K562 (cell line): ENCODE data around the gene CMTM5. TPM values are rescaled to one million over a fixed set of nuclear protein-coding genes. Genes with fewer than 3 reads are reported as not detected.

Source experiments
- ARID1B ChIP-seq: fragments of 450-650 bp; IDR thresholded peaks from 2 replicates; pipeline ENCODE4 v1.6.1; 2016; ENCODE audit warnings: antibody characterized with exemption, mild to moderate bottlenecking, inconsistent platforms
- ARID2 ChIP-seq: fragments of 450-650 bp; IDR thresholded peaks from 2 replicates; pipeline ENCODE4 v1.6.1; 2017; ENCODE audit warnings: antibody characterized with exemption, mild to moderate bottlenecking
- BCLAF1 ChIP-seq, 2 experiments: fragments of 450-650 bp in 1 of 2; IDR thresholded peaks; 2 replicates each; pipeline ENCODE4 v1.6.1; 2011 to 2017; ENCODE audit warnings: low read depth in 2 of 2, antibody characterized with exemption in 1 of 2, borderline replicate concordance in 1 of 2, low read length in 1 of 2, mild to moderate bottlenecking in 1 of 2, mixed read lengths in 1 of 2; ENCODE audit not compliant: control insufficient read depth in 1 of 2
- BCOR ChIP-seq: fragments of 450-650 bp; IDR thresholded peaks from 2 replicates; pipeline ENCODE4 v1.6.1; 2016
- EZH2 ChIP-seq: IDR thresholded peaks from 2 replicates; pipeline ENCODE4 v1.6.1; 2012; ENCODE audit warnings: low read depth, mild to moderate bottlenecking, inconsistent platforms, low read length, borderline replicate concordance
- L3MBTL2 ChIP-seq: fragments of 450-650 bp; IDR thresholded peaks from 2 replicates; pipeline ENCODE4 v1.6.1; 2016; ENCODE audit warnings: mild to moderate bottlenecking, moderate library complexity
- MXI1 ChIP-seq: IDR thresholded peaks from 2 replicates; pipeline ENCODE4 v1.6.1; 2011; ENCODE audit warnings: low read depth, mild to moderate bottlenecking, improper control_type of control experiment, low read length
- MYBL2 ChIP-seq, 2 experiments: fragments of 450-650 bp in 1 of 2; sonication (generic) in 1 of 2; formaldehyde crosslinking in 1 of 2; IDR thresholded peaks; 2 replicates each; pipeline versions ENCODE4 v1.6.1 to v1.8.1; 2017 to 2022; ENCODE audit warnings: borderline replicate concordance in 1 of 2, inconsistent platforms in 1 of 2, low read depth in 1 of 2, mild to moderate bottlenecking in 1 of 2, missing genetic modification reagents in 1 of 2, moderate library complexity in 1 of 2
- TARDBP ChIP-seq: fragments of 450-650 bp; IDR thresholded peaks from 2 replicates; pipeline ENCODE4 v1.6.1; 2016
- TBP ChIP-seq: optimal IDR thresholded peaks from 2 replicates; pipeline ENCODE3; 2011; ENCODE audit warnings: low read depth, low read length, improper control_type of control experiment
- TCFL5 ChIP-seq: fragments of 250-450 bp; sonication (Bioruptor Pico); conservative IDR thresholded peaks from 2 replicates; pipeline ENCODE4 v1.6.1; 2021; ENCODE audit warnings: mild to moderate bottlenecking, moderate library complexity, matching md5 sums
- ZNF316 ChIP-seq: fragments of 450-650 bp; IDR thresholded peaks from 2 replicates; pipeline ENCODE4 v1.6.1; 2016
- ZNF324 ChIP-seq: fragments of 250-450 bp; sonication (Bioruptor Pico); IDR thresholded peaks from 2 replicates; pipeline ENCODE4 v1.4.0; 2020; ENCODE audit warnings: mild to moderate bottlenecking
- ZNF347 ChIP-seq: fragments of 450-650 bp; formaldehyde crosslinking; IDR thresholded peaks from 2 replicates; pipeline ENCODE4 v1.4.0; 2020; ENCODE audit warnings: low read depth, mild to moderate bottlenecking, moderate library complexity
- ZNF407 ChIP-seq: fragments of 450-650 bp; IDR thresholded peaks from 2 replicates; pipeline ENCODE4 v1.6.1; 2016; ENCODE audit warnings: low read depth
- ZNF830 ChIP-seq: fragments of 250-450 bp; sonication (Bioruptor Pico); IDR thresholded peaks from 2 replicates; pipeline ENCODE4 v1.5.0; 2021; ENCODE audit warnings: mild to moderate bottlenecking
- polyA plus RNA-seq, 8 experiments: library from polyadenylated mRNA; depleted of rRNA in 4 of 8; stranded (reverse) in 5 of 8; unstranded in 3 of 8; fragments of >200 nt; fragmentation: Nextera tagmentation in 2 of 8; fragmentation: Illumina TruSeq in 1 of 8; extraction: Ambion mirVana in 2 of 8; extraction: Trizol in 1 of 8; gene quantifications; 2 replicates each; pipeline versions ENCODE4 v1.2.1 to v1.2.3, GENCODE V29; 2011 to 2014; ENCODE audit warnings: inconsistent platforms in 1 of 8, missing spikeins in 1 of 8
- total RNA-seq, 7 experiments: library from RNA; depleted of rRNA in 6 of 7; stranded (reverse); fragments of >200 nt in 6 of 7; fragmentation: Illumina TruSeq in 2 of 7; extraction: Trizol in 2 of 7; gene quantifications; 2 replicates each; pipeline versions ENCODE4 v1.2.1 to v1.2.3, GENCODE V29; 2011 to 2021; ENCODE audit warnings: low replicate concordance in 1 of 7

The CMTM5 gene
- total and polyA plus RNA-seq, 9 of the 15 experiments (the other 6 are each of a cell fraction or from before 2014, with no cell fraction given), result 0.21 TPM; not detected in 8

DNA sequence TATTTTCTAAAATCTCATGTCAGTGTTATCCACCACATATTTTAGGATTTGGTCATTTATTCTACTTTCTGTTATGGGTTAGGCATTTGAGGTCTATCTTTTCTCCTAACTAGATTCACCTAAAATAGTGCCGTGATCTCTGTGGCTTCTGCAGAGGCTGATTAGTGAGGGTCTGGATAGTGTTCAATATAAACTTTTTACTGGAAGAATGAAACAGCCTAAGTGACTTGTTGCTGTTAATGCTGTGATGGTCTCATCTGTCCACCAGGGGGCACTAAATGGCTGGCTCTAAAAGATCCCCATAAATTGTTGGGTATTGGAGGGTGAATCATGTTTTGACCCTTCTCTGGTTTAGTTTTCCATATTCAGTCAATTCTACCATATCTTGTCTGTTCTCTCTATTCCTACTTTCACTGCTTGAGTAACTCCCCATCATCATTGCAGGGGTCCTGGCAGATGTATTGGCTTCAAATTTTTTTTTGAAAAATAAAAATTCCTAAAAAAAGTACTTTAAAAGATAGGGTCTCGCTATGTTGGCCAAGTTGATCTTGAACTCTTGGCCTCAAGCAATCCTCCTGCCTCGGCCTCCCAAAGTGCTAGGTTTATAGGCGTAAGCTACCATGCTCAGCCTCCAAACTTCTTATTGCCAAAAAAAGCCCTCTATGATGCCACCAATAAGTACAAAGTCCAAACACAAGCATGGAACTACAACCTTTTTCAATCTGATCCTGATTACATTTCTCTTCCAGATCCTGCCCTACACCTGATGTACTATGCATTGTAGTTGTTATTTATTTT, 48.7 kb upstream of the CMTM5 start (continued):
- TF ChIP-seq ZNF347 (CRISPR knock-in tag) (no peak), L3MBTL2 (no peak), TARDBP (no peak), ARID2 (0 out of 2 replicates have a peak, but pooled peaks have one; percentile 20), BCLAF1 (IDR thresholded peaks at IDR 0.05; ENCODE audit: borderline replicate concordance in 1 of 2, control insufficient read depth in 1 of 2, low read depth in 2 of 2, low read length in 1 of 2) (no peak), ZNF324 (no peak), ZNF316 (no peak), TCFL5 (CRISPR knock-in tag) (no peak), ZNF407 (no peak), MYBL2 (IDR thresholded peaks at IDR 0.05; ENCODE audit: low read depth) (no peak), MYBL2 (CRISPR knock-in tag; IDR thresholded peaks at IDR 0.05; ENCODE audit: borderline replicate concordance) (no peak), ZNF830 (no peak), MXI1 (no peak), BCOR (no peak), ARID1B (no peak), EZH2 (no peak), TBP (no peak)
